Astrocyte (in vitro differentiated cells and primary cell): Measurements from ENCODE around the gene KRTAP6-1. TPM values are rescaled to one million over a fixed set of nuclear protein-coding genes. Genes with fewer than 3 reads are reported as not detected.

Experiments
- DNase-seq: peaks from one replicate; pipeline ENCODE4 v3.0.0-alpha.2; 2010; ENCODE audit warnings: low read depth
- FAIRE-seq: peaks from 2 replicates; lab custom pipeline; 2011; peaks lifted over from hg19 to GRCh38; lab: Jason Lieb, UNC
- H2AFZ ChIP-seq: 2 replicates; pipeline ENCODE4 v1.6.0; 2012; ENCODE audit warnings: low read depth, low read length, inconsistent platforms
- H3K27ac ChIP-seq: 2 replicates; pipeline ENCODE4 v1.5.1; 2011; ENCODE audit warnings: low read depth, low read length, inconsistent platforms
- H3K27me3 ChIP-seq: 2 replicates; pipeline ENCODE4 v1.6.0; 2011; ENCODE audit warnings: low read length, inconsistent platforms; ENCODE audit not compliant: insufficient read depth
- H3K36me3 ChIP-seq: 2 replicates; pipeline ENCODE4 v1.5.1; 2011; ENCODE audit warnings: low read length, inconsistent platforms; ENCODE audit not compliant: insufficient read depth
- H3K4me1 ChIP-seq: 2 replicates; pipeline ENCODE4 v1.5.1; 2011; ENCODE audit warnings: low read length, inconsistent platforms; ENCODE audit not compliant: insufficient read depth
- H3K4me2 ChIP-seq: 2 replicates; pipeline ENCODE4 v1.6.0; 2012; ENCODE audit warnings: low read length, inconsistent platforms
- H3K4me3 ChIP-seq: 2 replicates; pipeline ENCODE4 v1.5.1; 2011; ENCODE audit warnings: low read depth, mild to moderate bottlenecking, low read length, inconsistent platforms; ENCODE audit not compliant: insufficient read depth
- H3K79me2 ChIP-seq: 2 replicates; pipeline ENCODE4 v1.6.0; 2012; ENCODE audit warnings: mild to moderate bottlenecking, low read length, inconsistent platforms; ENCODE audit not compliant: insufficient read depth
- H3K9ac ChIP-seq: 2 replicates; pipeline ENCODE4 v1.6.0; 2012; ENCODE audit warnings: mild to moderate bottlenecking, low read length, inconsistent platforms
- H3K9me3 ChIP-seq: 2 replicates; pipeline ENCODE4 v1.5.1; 2012; ENCODE audit warnings: low read depth, mild to moderate bottlenecking, low read length, inconsistent platforms; ENCODE audit not compliant: insufficient read depth
- H4K20me1 ChIP-seq: 2 replicates; pipeline ENCODE4 v1.6.0; 2012; ENCODE audit warnings: low read length, inconsistent platforms; ENCODE audit not compliant: insufficient read depth
- H3K27ac Mint-ChIP-seq: one replicate; pipeline ENCODE4 v1.8.0; 2021; ENCODE audit warnings: mild to moderate bottlenecking, mixed read lengths; ENCODE audit not compliant: unreplicated experiment
- H3K27me3 Mint-ChIP-seq: one replicate; pipeline ENCODE4 v1.8.0; 2021; ENCODE audit warnings: low read depth, mixed read lengths; ENCODE audit not compliant: unreplicated experiment
- H3K36me3 Mint-ChIP-seq: one replicate; pipeline ENCODE4 v1.8.0; 2021; ENCODE audit warnings: low read depth, mixed read lengths; ENCODE audit not compliant: unreplicated experiment
- H3K4me1 Mint-ChIP-seq: one replicate; pipeline ENCODE4 v1.8.0; 2021; ENCODE audit warnings: low read depth, mixed read lengths; ENCODE audit not compliant: unreplicated experiment
- H3K4me3 Mint-ChIP-seq: one replicate; pipeline ENCODE4 v1.8.0; 2021; ENCODE audit warnings: mild to moderate bottlenecking, moderate library complexity, mixed read lengths; ENCODE audit not compliant: unreplicated experiment
- H3K9me3 Mint-ChIP-seq: one replicate; pipeline ENCODE4 v1.8.0; 2021; ENCODE audit warnings: mild to moderate bottlenecking, mixed read lengths; ENCODE audit not compliant: unreplicated experiment
- EZH2 ChIP-seq: IDR thresholded peaks from 2 replicates; pipeline ENCODE4 v1.6.1; 2012; ENCODE audit warnings: mild to moderate bottlenecking, low read length, inconsistent platforms; ENCODE audit not compliant: insufficient read depth
- total RNA-seq: library from RNA; stranded (reverse); gene quantifications from 2 replicates; pipeline ENCODE4 v1.2.1, GENCODE V29; 2021
- TF ChIP-seq, protein P1 (sequence below): IDR thresholded peaks from 2 replicates; pipeline ENCODE4 v1.5.1; 2011; ENCODE audit warnings: low read depth, mild to moderate bottlenecking, inconsistent platforms, low read length, moderate library complexity; ENCODE audit not compliant: insufficient read depth

KRTAP6-1 gene
- total RNA-seq, 1 donor from 2014 or later = not detected

- Histone ChIP-seq H3K9ac (no peak overlapping the region), H3K79me2 (no peaks in the 10 kb centered on the region), H3K27me3 (no peaks in the 10 kb centered on the region), H3K4me1 (no peaks in the 10 kb centered on the region), H3K27ac (no peak overlapping the region), H3K9me3 (peaks cover 5% of the 10 kb centered on the region), H4K20me1 (no peaks in the 10 kb centered on the region), H2AFZ (no peak overlapping the region), H3K4me3 (no peak overlapping the region), H3K36me3 (no peaks in the 10 kb centered on the region), H3K4me2 (no peak overlapping the region)
- Mint-ChIP-seq H3K36me3 (no peaks in the 10 kb centered on the region), H3K27ac (no peak overlapping the region), H3K4me1 (peaks cover 9% of the 10 kb centered on the region), H3K9me3 (no peaks in the 10 kb centered on the region), H3K4me3 (no peak overlapping the region), H3K27me3 (no peaks in the 10 kb centered on the region)
- DNase-seq = no peak
- no peak for TF ChIP-seq EZH2
- TF ChIP-seq, protein P1, sequence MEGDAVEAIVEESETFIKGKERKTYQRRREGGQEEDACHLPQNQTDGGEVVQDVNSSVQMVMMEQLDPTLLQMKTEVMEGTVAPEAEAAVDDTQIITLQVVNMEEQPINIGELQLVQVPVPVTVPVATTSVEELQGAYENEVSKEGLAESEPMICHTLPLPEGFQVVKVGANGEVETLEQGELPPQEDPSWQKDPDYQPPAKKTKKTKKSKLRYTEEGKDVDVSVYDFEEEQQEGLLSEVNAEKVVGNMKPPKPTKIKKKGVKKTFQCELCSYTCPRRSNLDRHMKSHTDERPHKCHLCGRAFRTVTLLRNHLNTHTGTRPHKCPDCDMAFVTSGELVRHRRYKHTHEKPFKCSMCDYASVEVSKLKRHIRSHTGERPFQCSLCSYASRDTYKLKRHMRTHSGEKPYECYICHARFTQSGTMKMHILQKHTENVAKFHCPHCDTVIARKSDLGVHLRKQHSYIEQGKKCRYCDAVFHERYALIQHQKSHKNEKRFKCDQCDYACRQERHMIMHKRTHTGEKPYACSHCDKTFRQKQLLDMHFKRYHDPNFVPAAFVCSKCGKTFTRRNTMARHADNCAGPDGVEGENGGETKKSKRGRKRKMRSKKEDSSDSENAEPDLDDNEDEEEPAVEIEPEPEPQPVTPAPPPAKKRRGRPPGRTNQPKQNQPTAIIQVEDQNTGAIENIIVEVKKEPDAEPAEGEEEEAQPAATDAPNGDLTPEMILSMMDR = no peak
- FAIRE-seq = no peak
Measured at GRCh38 chr21:30580132-30580531, 33.6 kb downstream of the KRTAP6-1 start.

GRCh38 chr21:30579346-30579745 lies 34.4 kb downstream of the KRTAP6-1 start:
- DNase-seq (no peak), FAIRE-seq (no peak)
- no peak overlapping the region for H3K4me3 ChIP-seq
- Mint-ChIP-seq H3K4me1 (peaks cover 9% of the 10 kb centered on the region), H3K4me3 (no peak overlapping the region), H3K27ac (no peak overlapping the region), H3K36me3 (no peaks in the 10 kb centered on the region), H3K27me3 (no peaks in the 10 kb centered on the region), H3K9me3 (no peaks in the 10 kb centered on the region)
- H3K27me3 ChIP-seq = no peaks in the 10 kb centered on the region
- H2AFZ ChIP-seq = no peak overlapping the region
- no peak overlapping the region for H3K27ac ChIP-seq
- TF ChIP-seq, protein P1 = no peak
- TF ChIP-seq EZH2 = no peak
- no peaks in the 10 kb centered on the region for H3K4me1 ChIP-seq
- H3K36me3 ChIP-seq = no peaks in the 10 kb centered on the region
- no peak overlapping the region for H3K4me2 ChIP-seq
- H3K9me3 ChIP-seq = peaks cover 5% of the 10 kb centered on the region
- no peak overlapping the region for H3K9ac ChIP-seq
- no peaks in the 10 kb centered on the region for H3K79me2 ChIP-seq
- H4K20me1 ChIP-seq = no peaks in the 10 kb centered on the region

DNA sequence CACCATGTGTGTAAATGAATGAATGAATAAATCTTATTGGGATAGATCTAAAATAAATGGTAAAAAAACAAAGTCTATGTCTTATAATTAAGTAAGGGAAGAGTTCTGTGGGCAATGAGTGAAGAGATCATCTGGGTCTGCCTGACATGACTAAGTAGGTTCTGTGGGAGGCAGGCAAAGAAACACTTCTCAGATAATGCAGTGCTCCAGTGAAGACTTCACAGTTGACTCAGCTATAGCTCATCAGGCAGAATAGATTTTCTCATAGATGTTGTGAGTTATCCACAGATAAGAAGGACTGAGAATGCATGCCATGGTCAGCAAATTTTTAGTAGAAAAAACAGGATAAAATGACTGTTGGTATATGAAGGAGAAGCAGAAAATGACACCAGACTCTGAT lies 36.0 kb downstream of the KRTAP6-1 start:
- no peak overlapping the region for H3K4me3 ChIP-seq

More for the DNA sequence above, 36.0 kb downstream of the KRTAP6-1 start:
- no peak overlapping the region for H3K9ac ChIP-seq
- peaks cover 9% of the 10 kb centered on the region for H3K4me1 Mint-ChIP-seq
- no peaks in the 10 kb centered on the region for H3K36me3 Mint-ChIP-seq
- no peaks in the 10 kb centered on the region for H3K4me1 ChIP-seq
- no peaks in the 10 kb centered on the region for H3K27me3 ChIP-seq
- peaks cover 5% of the 10 kb centered on the region for H3K9me3 ChIP-seq
- FAIRE-seq = no peak
- no peak for TF ChIP-seq EZH2
- TF ChIP-seq, protein P1 = no peak
- no peak overlapping the region for H3K4me2 ChIP-seq
- no peak overlapping the region for H3K27ac ChIP-seq
- no peaks in the 10 kb centered on the region for H3K9me3 Mint-ChIP-seq
- H2AFZ ChIP-seq = no peak overlapping the region
- H3K36me3 ChIP-seq = no peaks in the 10 kb centered on the region
- no peaks in the 10 kb centered on the region for H3K79me2 ChIP-seq
- H3K27ac Mint-ChIP-seq = no peak overlapping the region
- DNase-seq = no peak
- H3K4me3 Mint-ChIP-seq = no peak overlapping the region
- no peaks in the 10 kb centered on the region for H3K27me3 Mint-ChIP-seq
- H4K20me1 ChIP-seq = no peaks in the 10 kb centered on the region
